22Rv1 (cell line): Measurements from ENCODE around the gene USP35.

Experiments
- ZFX ChIP-seq: fragments of 450-650 bp; IDR thresholded peaks from 2 replicates; pipeline ENCODE4 v1.6.1; 2017; ENCODE audit warnings: antibody characterized with exemption, borderline replicate concordance
- TF ChIP-seq, protein P1 (sequence below): fragments of 450-650 bp; IDR thresholded peaks from 2 replicates; pipeline ENCODE4 v1.5.1; 2017; ENCODE audit warnings: mild to moderate bottlenecking

DNA sequence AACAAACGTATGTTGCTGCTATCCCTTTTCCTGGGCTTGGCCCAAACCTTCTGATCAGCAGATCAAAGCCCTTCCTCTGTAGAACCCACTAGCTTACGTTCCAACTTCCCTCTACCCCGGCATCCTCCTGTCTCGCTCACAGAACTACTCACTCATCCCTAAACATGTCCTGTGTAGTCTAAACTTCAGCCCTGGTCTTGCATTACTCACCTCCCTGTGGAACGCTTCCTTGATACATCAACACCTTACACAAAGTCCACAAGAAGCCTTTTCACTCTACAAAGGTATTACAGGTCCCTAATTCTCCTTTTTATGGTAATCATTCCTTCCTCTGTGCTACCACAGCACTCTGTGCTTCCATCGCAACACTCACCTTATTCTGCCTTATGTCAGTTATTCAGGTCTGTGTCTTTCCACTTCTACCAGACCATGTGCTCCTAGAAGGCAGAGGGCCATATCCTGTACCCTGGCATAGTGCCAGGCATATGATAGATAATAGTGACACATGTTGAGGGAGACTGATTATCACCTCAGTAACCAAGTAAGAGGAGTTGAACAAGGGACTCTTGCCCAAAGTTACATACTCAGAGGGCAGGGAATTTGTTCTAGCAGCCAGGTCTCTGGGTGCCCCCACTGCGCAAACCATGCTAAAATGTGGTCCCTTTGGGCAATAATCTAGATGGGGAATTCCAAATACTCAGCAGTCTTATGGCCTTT, 41.6 kb downstream of the USP35 start:
- TF ChIP-seq, protein P1, sequence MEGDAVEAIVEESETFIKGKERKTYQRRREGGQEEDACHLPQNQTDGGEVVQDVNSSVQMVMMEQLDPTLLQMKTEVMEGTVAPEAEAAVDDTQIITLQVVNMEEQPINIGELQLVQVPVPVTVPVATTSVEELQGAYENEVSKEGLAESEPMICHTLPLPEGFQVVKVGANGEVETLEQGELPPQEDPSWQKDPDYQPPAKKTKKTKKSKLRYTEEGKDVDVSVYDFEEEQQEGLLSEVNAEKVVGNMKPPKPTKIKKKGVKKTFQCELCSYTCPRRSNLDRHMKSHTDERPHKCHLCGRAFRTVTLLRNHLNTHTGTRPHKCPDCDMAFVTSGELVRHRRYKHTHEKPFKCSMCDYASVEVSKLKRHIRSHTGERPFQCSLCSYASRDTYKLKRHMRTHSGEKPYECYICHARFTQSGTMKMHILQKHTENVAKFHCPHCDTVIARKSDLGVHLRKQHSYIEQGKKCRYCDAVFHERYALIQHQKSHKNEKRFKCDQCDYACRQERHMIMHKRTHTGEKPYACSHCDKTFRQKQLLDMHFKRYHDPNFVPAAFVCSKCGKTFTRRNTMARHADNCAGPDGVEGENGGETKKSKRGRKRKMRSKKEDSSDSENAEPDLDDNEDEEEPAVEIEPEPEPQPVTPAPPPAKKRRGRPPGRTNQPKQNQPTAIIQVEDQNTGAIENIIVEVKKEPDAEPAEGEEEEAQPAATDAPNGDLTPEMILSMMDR = no peak
- TF ChIP-seq ZFX = no peak
